Kidney (tissue), 14 donors: ENCODE results near the gene P3H4. TPM values are rescaled to one million over a fixed set of nuclear protein-coding genes. Genes with fewer than 3 reads are reported as not detected.

Source experiments
- DNase-seq, 5 donors: peaks; one replicate each; pipeline ENCODE4 v3.0.0-alpha.2; 2013 to 2020
- FAIRE-seq: peaks from 2 replicates; lab custom pipeline; 2012; peaks lifted over from hg19 to GRCh38; lab: Jason Lieb, UNC
- H3K27ac ChIP-seq, 2 donors: one replicate each; pipeline ENCODE4 v1.7.0; 2013; ENCODE audit warnings: low read depth in 2 of 2, low read length in 2 of 2, inconsistent platforms in 1 of 2
- H3K27me3 ChIP-seq: one replicate; pipeline ENCODE4 v1.7.1; 2013; ENCODE audit warnings: low read length, inconsistent platforms; ENCODE audit not compliant: control insufficient read depth, insufficient read depth
- H3K36me3 ChIP-seq, 3 donors: one replicate each; pipeline versions ENCODE4 v1.7.0 to v1.7.1; 2013; ENCODE audit warnings: low read length in 3 of 3, control low read depth in 1 of 3, inconsistent platforms in 1 of 3; ENCODE audit not compliant: insufficient read depth in 3 of 3, control insufficient read depth in 2 of 3
- H3K4me1 ChIP-seq, 3 donors: one replicate each; pipeline versions ENCODE4 v1.7.0 to v1.7.1; 2013; ENCODE audit warnings: low read length in 3 of 3, inconsistent platforms in 1 of 3, low read depth in 1 of 3; ENCODE audit not compliant: control insufficient read depth in 2 of 3, insufficient read depth in 2 of 3
- H3K4me3 ChIP-seq, 3 donors: one replicate each; pipeline versions ENCODE4 v1.7.0 to v1.8.1; 2013; ENCODE audit warnings: low read length in 3 of 3, control low read depth in 1 of 3, inconsistent platforms in 1 of 3
- H3K9ac ChIP-seq, 3 donors: one replicate each; pipeline versions ENCODE4 v1.7.0 to v1.7.1; 2013; ENCODE audit warnings: low read length in 3 of 3, control low read depth in 1 of 3, inconsistent platforms in 1 of 3
- H3K9me3 ChIP-seq, 3 donors: one replicate each; pipeline versions ENCODE4 v1.7.0 to v1.7.1; 2013; ENCODE audit warnings: low read length in 3 of 3, control low read depth in 1 of 3, inconsistent platforms in 1 of 3; ENCODE audit not compliant: control insufficient read depth in 2 of 3, insufficient read depth in 1 of 3
- intact Hi-C: fragments of 100-400 bp; cut with DNase I; formaldehyde crosslinking; loops from one replicate; pipeline ENCODE4 v1.11.1; 2022
- polyA plus RNA-seq: library from polyadenylated mRNA; stranded (reverse); fragments of 350-450 nt; fragmentation: Illumina TruSeq; extraction: RNeasy Lipid Tissue Mini Kit (QIAGEN cat#74804); gene quantifications from one replicate; pipeline ENCODE4 v1.2.3, GENCODE V29; 2014; ENCODE audit warnings: low read depth, low replicate concordance; ENCODE audit not compliant: insufficient read depth
- total RNA-seq: library from RNA; stranded (reverse); fragmentation: NEBNext Ultra II Directional; extraction: Animal tissue kit (Norgen Biotek cat#: 25700); gene quantifications from one replicate; pipeline ENCODE4 v1.2.1, GENCODE V29; 2021
- TF ChIP-seq, protein P1 (sequence below): IDR thresholded peaks from 3 replicates; pipeline ENCODE4 v1.5.1; 2012; ENCODE audit warnings: mild to moderate bottlenecking, moderate library complexity, borderline replicate concordance; ENCODE audit not compliant: insufficient read depth; ENCODE audit errors: extremely low read depth
- donor health status: control.
- donor health status: control.
- donor health status: control.
- donor health status: control.
- donor health status: control.
- donor health status: DM: yes; HTN: yes; CAD: no.
- donor health status: Normal renal cell carcinoma (clear cell type).

Gene P3H4
- total and polyA plus RNA-seq, 2 donors from 2014 or later: 13.6 to 13.7 TPM

DNA sequence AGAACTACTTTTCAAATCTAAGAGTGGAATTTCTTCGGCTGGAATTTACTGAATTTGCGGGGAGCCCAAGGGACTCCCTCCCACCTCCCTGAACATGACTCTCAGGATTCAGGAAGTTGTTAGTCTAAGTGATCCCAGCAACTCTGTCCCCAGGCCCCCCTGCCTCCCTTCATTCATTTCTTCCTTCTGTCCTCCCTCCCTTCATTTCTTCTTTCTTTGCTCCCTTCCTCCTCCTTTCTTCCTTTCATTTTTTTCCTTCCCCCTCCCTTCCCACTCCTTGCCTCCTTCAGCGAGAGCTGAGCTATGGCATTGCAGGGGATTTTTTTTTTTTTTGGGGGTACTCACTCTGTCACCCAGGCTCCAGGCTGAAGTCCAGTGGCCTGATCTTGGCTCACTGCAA, 14.4 kb downstream of the P3H4 start:
- no peaks in the 10 kb centered on the region for H3K27me3 ChIP-seq
- H3K4me3 ChIP-seq: no peak overlapping the region
- H3K9ac ChIP-seq: no peak overlapping the region
- DNase-seq: no peak
- TF ChIP-seq, protein P1, sequence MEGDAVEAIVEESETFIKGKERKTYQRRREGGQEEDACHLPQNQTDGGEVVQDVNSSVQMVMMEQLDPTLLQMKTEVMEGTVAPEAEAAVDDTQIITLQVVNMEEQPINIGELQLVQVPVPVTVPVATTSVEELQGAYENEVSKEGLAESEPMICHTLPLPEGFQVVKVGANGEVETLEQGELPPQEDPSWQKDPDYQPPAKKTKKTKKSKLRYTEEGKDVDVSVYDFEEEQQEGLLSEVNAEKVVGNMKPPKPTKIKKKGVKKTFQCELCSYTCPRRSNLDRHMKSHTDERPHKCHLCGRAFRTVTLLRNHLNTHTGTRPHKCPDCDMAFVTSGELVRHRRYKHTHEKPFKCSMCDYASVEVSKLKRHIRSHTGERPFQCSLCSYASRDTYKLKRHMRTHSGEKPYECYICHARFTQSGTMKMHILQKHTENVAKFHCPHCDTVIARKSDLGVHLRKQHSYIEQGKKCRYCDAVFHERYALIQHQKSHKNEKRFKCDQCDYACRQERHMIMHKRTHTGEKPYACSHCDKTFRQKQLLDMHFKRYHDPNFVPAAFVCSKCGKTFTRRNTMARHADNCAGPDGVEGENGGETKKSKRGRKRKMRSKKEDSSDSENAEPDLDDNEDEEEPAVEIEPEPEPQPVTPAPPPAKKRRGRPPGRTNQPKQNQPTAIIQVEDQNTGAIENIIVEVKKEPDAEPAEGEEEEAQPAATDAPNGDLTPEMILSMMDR: no peak
- no peaks in the 10 kb centered on the region for H3K36me3 ChIP-seq
- H3K9me3 ChIP-seq: no peaks in the 10 kb centered on the region
- H3K27ac ChIP-seq: no peak overlapping the region
- intact Hi-C loops: no loop called here
- peaks cover 3 to 26% (median 26%) of the 10 kb centered on the region in 3 donors for H3K4me1 ChIP-seq
- FAIRE-seq: no peak

DNA sequence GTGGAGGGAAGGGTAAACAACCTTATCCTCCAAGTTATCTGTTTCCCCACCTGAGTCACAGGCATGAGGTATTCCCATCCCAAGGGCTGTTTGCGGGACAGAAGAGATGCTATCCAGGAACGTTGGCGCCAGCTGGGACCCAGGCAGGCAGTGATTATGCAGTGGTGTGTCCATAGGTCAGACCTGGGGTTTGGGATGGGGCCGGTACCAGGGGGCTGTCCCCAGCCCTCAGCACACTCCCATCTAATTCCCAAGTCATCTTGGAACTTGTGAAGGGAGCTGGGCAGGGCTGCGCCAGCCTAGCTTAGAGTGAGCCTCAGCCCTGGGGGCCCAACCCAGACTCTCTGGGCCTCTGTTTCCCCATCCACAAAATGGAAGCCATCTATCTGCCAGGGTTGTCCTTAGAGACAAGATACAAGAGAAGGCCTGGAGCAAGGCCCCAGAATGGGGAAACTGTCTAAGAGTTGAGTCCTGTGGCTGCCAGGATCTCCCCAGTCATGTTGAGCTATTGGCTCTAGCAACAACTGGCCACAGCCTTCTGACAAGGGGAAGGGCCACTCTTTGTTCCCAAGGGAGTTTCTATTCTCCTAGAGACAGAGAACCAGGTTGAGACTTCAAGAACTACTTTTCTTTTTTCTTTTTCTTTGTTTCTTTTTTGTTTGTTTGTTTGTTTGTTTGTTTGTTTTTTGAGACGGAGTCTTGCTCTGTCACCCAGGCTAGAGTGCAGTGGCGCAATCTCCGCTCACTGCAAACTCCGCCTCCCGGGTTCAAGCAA, 15.4 kb downstream of the P3H4 start:
- Histone ChIP-seq H3K27me3 (no peaks in the 10 kb centered on the region), H3K4me3 (no peak overlapping the region), H3K36me3 (no peaks in the 10 kb centered on the region), H3K4me1 (peaks cover 3 to 32% (median 24%) of the 10 kb centered on the region in 3 donors), H3K9me3 (no peaks in the 10 kb centered on the region), H3K9ac (no peak overlapping the region), H3K27ac (no peak overlapping the region)
- TF ChIP-seq, protein P1: no peak
- DNase-seq (peak in 1 of 5 donors; percentile 51), FAIRE-seq (no peak)
- intact Hi-C loops: no loop called here

DNA sequence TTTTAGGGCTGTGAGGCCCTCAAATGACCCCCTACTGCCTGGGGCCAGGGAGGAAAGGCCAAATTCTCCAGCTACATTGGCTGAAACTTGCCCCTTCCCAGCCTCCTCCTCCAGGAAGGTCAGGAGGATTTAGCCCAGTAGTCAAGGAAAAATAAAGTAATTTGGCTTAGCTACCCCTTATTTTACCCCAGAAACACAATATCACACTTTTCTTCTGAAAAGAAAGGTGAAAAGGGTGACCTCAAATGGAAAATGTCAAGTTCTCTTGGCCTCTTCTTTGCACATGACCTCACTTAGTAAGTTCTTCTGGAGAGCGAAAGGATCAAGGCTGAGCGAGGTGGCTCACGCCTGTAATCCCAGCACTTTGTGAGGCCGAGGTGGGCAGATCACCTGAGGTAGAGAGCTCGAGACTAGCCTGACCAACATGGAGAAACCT, 17.2 kb downstream of the P3H4 start:
- DNase-seq: no peak
- H3K27ac ChIP-seq: peak overlapping the region; percentile 80 to 84
- no peaks in the 10 kb centered on the region for H3K36me3 ChIP-seq
- no peak overlapping the region for H3K4me3 ChIP-seq
- FAIRE-seq: no peak
- TF ChIP-seq, protein P1: no peak
- intact Hi-C loops: no loop called here
- no peak overlapping the region for H3K9ac ChIP-seq
- H3K4me1 ChIP-seq: peaks cover 3 to 27% (median 17%) of the 10 kb centered on the region in 3 donors
- H3K9me3 ChIP-seq: no peaks in the 10 kb centered on the region
- no peaks in the 10 kb centered on the region for H3K27me3 ChIP-seq
